HG03139 (cell line): ENCODE data around the gene GDF2.

Experiments
- ATAC-seq: cut with Tn5 transposase; IDR thresholded peaks from one replicate; pipeline ENCODE4 v1.9.1; 2021; ENCODE audit not compliant: unreplicated experiment

Gene GDF2

DNA sequence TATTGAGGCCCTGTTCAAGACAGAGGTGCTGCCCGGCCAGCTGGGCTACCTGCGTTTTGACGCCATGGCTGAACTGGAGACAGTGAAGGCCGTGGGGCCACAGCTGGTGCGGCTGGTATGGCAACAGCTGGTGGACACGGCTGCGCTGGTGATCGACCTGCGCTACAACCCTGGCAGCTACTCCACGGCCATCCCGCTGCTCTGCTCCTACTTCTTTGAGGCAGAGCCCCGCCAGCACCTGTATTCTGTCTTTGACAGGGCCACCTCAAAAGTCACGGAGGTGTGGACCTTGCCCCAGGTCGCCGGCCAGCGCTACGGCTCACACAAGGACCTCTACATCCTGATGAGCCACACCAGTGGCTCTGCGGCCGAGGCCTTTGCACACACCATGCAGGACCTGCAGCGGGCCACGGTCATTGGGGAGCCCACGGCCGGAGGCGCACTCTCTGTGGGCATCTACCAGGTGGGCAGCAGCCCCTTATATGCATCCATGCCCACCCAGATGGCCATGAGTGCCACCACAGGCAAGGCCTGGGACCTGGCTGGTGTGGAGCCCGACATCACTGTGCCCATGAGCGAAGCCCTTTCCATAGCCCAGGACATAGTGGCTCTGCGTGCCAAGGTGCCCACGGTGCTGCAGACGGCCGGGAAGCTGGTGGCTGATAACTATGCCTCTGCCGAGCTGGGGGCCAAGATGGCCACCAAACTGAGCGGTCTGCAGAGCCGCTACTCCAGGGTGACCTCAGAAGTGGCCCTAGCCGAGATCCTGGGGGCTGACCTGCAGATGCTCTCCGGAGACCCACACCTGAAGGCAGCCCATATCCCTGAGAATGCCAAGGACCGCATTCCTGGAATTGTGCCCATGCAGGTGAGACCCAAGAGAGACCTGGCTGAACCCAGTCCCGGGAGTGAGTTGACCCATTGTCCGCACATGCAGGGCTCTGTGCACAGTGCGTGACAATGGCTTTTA is 28.7 kb downstream of the GDF2 start:
- ATAC-seq: no peak

DNA sequence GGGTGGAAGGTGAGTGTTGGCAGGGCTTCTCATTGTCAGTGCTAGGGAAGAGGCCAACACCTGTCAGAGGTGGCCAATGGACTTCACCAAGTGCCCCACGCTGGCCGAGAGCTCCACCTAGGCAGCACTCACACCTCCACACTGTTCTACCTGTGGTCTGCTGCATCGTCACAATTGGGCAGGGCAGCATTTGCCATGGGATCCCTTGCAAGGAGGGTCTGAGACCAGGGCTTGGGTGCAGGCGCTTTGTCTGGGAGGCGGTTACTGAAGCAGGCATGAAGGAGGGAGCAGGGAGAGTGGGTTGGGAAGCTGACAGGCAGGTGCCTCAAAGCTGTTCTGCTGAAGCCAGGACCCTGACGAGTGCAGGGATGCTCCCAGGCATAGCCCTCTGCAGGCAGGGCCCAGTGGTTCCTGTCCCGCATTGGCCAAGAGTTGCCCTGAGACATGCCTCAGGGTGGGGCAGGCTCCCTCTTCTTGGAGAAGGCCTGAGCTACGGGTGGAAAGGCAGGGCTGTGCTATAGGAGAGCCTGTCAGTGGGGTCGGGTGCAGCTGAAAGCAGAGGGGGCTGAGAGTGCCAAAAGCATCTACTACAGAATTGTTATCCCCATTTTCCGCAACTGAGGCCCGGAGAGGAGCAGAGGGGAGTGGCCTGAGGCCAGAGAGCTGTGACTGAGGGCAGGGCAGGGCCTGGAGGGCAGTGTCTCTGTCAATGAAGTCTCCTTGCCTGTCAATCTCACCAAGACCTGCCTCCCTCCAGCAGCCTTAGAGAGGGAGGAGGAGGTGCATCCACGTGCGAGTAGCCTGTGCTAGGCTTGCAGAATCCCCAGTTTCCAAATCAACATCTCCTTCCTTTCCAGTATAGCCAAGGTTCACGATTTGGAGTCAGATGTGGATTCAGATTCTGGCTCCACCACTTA is 29.9 kb downstream of the GDF2 start:
- no peak for ATAC-seq

DNA sequence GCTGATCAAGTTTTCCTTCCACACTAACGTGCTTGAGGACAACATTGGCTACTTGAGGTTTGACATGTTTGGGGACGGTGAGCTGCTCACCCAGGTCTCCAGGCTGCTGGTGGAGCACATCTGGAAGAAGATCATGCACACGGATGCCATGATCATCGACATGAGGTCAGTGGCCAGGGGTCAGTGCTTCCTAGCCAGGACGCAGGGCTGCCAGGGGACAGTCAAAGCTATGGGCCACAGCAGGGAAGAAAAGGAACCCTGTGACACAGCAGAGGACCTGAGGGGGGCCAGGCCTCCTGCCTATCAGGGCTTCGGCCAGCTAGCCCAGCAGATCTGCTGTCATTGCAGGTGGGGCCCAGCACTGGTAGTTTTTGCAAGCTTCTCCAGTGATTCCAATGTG is 31.1 kb downstream of the GDF2 start:
- ATAC-seq: no peak

DNA sequence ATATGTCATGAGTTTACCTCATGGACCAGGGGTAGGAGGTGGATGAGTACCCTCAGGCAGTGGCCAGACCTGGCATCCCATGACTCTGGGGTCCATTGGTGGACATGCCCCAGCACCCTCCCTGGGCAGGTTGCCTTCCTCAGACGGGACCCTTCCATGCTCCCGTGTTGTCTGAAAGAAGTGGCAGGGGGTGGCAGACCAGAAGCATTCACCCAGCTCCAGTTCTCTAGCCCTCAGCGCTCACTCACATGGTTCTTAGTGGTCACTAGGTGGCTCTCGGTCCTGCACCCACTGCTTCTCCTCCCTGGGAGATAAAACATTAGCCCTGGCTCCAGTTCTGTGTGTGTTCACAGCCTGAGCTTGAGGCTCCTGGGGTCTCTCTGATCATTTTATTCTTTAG is 31.9 kb downstream of the GDF2 start:
- ATAC-seq: no peak

DNA sequence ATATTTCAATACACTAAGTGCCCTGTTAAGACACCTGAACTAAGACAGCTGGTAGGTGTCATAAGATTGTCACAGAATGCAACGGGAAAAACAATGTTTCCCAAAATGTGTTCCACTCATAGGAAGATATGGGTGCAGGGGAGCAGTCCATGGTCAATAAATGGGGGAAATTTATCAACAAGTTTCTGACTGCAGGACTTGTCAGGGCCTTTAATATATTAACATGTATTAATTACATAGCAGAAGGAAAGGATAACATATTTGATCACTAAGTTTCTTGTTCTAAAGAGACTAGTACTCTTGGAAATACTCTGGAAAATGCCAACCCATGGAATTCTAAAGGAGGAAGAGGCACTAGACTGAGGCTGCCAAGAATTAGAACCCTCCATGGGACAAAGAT is 32.6 kb downstream of the GDF2 start:
- no peak for ATAC-seq

DNA sequence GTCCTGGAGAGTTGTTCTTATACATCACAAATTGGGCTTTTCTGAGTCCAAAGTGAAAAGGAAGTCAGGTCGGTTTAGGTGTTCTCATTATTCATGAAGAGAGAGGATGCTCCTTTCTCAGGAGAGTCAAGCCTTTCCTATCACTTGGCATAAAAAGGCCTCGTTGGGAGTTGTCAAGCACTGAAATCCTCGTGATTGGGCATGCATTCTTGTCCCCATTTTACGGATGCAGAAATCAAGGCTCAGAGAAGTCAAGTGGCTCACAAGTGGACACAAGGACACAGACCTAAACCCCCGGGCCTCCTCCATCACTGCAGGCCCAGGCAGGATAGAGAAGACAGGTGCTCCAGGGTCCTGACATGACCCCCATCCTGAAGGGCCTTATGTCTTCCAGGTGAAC is 34.5 kb downstream of the GDF2 start:
- ATAC-seq: no peak

DNA sequence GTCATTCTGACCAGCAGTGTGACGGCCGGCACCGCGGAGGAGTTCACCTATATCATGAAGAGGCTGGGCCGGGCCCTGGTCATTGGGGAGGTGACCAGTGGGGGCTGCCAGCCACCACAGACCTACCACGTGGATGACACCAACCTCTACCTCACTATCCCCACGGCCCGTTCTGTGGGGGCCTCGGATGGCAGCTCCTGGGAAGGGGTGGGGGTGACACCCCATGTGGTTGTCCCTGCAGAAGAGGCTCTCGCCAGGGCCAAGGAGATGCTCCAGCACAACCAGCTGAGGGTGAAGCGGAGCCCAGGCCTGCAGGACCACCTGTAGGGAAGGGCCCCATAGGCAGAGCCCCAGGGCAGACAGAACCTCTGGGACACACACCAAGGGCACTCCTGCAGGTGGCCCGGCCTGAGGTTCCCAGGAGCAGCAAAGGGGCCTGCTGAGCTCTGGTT is 34.9 kb downstream of the GDF2 start:
- ATAC-seq: no peak

DNA sequence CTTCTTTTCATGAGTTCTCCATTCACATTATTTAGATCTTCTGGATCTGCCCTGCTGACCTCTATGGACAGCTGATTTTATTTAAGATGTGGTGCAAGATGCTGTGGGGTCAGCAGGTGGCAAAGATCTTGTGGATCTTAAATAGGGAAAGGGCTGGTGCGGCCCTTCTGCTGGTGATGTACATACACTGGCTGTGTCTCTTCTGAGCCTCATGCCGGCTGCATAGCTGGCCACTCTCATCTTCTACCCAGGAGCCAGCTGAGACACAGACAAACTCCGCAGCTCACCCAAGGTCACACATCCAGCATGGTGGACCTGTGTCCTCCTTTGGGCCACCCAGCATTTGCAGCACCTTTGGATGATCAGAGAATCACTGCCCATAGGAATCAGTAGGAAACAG is 35.7 kb downstream of the GDF2 start:
- ATAC-seq: no peak

DNA sequence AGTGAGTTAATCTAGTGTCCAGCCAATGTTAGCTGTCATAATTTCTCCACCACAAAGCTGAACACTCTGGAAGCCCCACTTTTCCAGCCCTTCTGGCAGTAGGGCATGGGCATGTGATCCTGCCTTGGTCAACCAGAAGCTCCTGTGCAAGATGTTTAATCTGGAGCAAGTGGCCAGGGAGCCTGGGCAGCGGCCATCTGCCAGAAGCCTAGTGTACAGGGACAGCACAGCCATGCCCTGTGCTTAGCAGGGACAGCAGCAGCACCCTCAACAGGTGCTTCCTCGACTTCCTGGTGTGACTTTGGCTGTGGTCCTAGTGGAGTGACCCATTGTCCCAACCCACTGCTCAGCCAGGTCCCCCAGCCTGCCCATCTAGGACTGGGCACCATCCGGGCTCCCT is 36.2 kb downstream of the GDF2 start:
- ATAC-seq: no peak

DNA sequence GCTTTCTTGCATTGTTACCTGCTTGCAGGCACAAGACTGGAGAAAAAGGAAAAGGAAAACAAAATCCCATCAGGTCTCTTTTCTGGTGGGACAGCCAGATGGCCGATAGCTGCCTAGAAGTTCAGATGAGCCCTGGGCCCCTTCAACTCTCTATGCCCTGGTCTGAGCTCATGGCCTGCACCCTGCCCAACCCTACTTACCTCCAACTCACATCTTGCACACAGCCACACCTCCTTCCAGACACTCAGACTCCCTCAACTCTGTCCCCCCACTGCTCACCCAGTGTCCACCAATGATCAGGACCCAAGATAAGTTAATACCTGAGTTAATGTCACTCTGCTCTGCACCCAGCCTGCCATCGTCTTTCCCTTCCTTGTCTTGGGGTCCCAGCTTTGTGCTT is 36.8 kb downstream of the GDF2 start:
- no peak for ATAC-seq

DNA sequence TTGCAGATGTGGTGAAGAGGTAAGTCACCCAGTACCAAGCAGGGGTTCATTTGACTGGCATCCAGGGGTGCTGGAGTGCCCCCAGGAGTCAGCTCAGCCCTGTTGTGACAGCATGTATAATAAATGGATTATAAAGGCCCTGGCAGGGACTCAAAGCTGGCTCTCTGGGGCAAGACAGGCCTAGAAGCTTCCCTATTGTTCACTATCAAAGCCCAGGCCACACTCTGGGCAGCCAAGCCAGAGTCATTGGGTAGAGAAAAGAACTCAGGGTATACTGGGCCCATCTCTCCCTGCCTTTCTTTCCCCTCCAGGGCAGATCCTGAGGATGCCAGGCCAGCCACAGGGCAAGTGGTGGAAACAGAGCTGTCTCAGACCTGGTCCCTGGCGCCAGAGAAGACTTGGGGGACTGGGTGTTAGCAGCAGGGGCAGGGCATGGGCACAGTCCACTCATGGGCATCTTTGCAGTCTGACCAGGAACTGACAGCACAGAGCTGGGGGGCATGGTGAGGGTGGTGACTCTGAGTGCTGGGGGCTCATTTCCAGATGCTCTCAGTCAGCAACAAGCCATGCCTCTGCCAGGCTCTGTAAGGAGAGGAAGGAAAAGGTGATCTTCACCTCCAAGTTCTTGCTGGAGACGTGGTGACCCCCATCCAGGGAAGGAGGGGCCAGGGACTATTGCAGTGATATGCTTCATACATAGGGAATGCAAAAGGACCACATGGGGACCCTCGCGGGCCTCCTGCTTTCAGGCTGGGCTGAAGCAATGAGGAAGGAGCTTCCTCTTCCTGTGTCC is 37.6 kb downstream of the GDF2 start:
- ATAC-seq: no peak

DNA sequence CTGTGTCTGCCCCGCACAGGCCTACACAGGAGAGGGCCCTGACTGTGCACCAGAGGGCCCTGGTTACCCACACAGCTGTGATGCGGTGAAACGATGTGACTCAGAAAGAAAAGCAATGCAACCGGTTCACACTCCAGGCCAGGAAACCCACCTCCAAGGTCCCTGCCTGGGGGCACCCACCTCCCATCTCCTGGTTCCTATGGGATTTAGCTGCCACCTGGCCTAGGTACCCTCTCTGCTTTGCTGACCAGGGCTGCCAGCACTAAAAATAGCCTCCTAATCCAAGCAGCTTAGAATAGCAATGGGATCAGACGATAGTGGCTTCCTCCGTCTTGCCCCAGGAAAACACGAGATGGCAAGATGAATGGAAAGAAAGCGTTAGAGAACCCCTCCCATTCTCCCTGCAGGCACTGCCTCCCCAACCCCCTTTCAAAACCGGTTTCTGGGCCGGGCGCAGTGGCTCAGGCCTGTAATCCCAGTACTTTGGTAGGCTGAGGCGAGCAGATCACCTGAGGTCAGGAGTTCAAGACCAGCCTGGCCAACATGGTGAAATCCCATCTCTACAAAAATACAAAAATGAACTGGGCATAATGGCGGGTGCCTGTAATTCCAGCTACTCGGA is 38.3 kb downstream of the GDF2 start:
- ATAC-seq: no peak

DNA sequence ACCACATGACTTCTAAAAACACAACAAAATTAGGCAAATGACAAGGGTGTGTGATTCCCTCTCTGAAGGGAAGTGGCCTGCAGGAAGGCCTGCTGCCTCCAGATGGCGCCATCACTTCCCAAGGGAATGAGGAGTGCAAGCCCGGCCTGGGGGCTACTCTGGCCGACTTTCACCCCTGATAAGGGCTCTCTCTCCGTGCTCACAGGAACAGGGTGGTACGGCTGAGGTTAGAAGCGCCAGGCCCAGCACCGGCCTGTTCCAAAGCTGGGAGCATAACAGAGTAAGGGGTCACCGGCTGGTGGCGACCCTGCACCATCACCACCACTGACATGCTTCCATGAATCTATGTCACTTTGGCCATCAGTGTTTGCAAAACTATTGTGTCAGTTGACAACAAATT is 39.0 kb downstream of the GDF2 start:
- ATAC-seq: no peak

DNA sequence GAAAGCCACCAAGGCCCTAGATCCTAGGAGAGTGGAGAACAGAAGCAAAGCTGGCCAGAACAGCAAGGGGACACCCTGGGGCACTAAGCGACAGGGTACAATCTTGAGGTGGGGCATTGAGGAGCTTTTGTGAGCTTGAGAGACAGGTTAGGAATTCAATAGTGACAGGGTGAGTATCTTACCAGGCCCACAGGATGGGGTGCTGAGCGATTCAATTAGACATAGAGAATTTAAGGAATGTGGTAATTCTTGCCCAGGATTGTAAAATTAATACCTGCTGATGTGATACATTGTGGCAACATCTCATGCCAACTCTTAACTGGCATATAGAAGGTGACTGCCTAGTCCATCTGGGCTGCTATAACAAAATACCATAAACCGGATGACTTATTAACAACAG is 39.9 kb downstream of the GDF2 start:
- ATAC-seq: no peak

DNA sequence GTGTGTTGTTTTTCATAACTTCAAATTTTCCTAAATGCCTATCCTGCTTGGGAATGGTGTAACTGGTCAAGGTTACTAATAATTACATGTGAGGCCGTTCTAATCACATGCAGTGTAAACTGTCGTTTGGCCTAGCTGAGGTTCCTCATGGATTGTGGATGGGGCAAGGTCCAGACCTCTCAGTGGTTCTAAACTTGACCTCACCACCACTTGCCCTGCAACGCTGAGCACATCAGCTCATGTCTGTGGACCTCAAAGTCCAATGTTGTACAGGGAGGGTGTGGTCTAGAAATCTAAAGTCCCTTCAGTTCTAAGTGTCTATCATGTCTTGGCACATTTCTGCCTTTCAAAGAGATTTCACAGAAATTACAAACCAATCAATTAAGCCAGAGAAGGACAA is 41.5 kb downstream of the GDF2 start:
- no peak for ATAC-seq

DNA sequence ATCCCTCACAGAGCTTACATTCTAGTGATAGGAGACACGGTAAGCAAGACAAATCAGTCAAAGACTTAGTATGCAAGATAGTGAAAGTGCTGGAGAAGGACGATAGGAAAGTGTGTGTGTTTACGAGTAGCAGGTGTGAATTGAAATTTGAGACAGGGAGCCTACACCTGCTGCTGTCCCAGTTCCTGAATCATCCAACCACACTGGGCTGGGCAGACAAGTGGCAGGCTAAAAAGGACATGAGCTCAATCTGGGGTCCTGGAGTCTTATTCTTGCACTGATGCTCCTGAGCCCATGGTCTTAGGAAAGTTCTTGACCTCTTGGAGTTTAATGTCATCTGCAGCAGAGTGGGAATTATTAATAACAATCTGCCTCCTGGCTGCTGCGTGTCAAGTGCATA is 42.1 kb downstream of the GDF2 start:
- no peak for ATAC-seq

DNA sequence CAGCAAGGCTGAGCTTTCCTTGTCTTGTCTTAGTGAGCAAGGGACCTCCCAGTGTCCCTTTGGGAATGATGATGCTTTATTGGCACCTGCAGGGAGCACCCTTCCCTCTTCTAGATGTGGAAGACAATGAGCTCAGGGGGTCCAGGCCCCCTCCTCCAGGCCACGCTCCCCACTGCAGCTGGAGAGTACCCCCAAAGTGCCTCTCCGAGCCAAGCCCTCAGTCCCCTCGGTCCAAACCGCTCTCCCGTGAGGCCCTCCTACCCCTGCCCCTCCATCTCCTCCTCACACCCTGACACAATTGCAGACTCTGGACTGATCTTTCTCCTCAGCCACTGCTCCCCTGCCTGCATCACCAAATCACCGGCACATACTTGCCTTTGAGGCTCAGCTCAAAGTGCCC is 42.7 kb downstream of the GDF2 start:
- ATAC-seq: no peak

DNA sequence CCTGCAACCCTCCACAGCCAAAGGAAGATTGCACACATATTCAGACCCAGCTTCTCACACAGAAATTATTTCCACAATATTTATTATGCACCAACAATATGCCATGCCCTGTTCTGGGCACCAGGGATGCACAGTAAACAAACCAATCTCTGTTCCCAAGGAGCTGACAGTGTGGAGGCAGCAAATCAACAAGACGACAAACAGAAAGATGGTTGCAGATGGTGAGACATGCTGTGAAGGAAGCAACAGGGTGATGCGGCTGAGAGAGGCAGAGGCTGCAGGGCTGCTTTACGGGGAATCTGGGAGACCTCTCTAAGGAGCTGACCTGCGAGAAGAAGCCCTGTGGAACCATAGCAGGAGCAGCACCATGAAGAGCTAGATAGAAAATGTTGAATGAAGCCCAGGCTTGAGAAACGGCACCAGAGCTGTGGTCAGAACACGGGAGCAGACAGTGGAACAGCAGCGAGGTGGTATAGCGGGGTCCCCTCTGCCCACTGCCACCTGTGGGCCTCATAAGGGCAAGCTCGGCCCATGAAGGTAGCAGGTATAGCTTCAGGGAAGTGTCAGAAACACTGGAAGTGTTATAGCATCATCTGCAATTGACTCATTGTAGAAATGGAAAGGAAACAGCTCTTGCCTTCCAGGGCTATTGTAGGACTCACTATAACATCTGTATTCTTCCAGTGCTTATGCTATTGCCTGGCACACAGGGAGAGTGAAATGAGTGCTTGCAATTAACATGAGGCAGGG is 43.4 kb downstream of the GDF2 start:
- ATAC-seq: no peak

DNA sequence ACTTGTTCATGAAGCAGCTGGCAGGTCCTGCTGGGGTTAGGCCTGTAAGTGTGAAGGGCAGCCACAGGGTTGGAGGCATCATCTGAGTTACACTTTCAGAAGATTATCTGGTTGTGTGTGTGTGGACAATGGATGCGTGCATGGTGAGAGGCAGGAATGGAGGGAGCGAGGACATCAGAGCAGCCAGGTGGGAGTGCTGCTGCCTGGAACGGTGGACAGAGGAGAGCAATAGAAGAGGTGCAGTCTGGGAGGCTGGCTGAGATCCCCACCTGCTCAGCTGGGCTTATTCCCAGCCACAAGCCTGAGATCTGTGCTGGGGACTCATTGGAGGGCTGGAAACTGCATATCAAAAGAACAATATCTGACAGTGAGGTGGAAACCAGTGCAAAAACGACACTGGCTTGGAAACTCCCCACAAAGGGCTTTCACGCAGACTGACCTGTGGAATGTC is 44.0 kb downstream of the GDF2 start:
- no peak for ATAC-seq
